K562 (cell line): ENCODE results near the gene ZMYND8. TPM values are rescaled to one million over a fixed set of nuclear protein-coding genes. Genes with fewer than 3 reads are reported as not detected.

Experiments used
- BACH1 ChIP-seq: fragments of 200-800 bp; sonication (Bioruptor generic); IDR thresholded peaks from 2 replicates; pipeline ENCODE4 v1.6.1; 2016; ENCODE audit warnings: missing genetic modification characterization, missing compliant biosample characterization
- DIDO1 ChIP-seq: fragments of 450-650 bp; IDR thresholded peaks from 2 replicates; pipeline ENCODE4 v1.6.1; 2016; ENCODE audit warnings: low read depth, missing biosample characterization, missing genetic modification characterization
- HEY1 ChIP-seq: fragments of 250-450 bp; sonication (Bioruptor Pico); IDR thresholded peaks from 2 replicates; pipeline ENCODE4 v1.5.0; 2020; ENCODE audit warnings: mild to moderate bottlenecking, moderate library complexity, borderline replicate concordance
- MTA2 ChIP-seq: fragments of 450-650 bp; IDR thresholded peaks from 2 replicates; pipeline ENCODE4 v1.6.1; 2016; ENCODE audit warnings: low read depth
- MYC ChIP-seq, 2 experiments: fragments of 250-450 bp in 1 of 2; sonication (Bioruptor Pico) in 1 of 2; IDR thresholded peaks; 2 replicates each; pipeline versions ENCODE4 v1.5.1 to v1.6.1; 2012 to 2021; ENCODE audit warnings: low read depth in 2 of 2, borderline replicate concordance in 1 of 2, improper control_type of control experiment in 1 of 2, low read length in 1 of 2, mild to moderate bottlenecking in 1 of 2, moderate library complexity in 1 of 2
- NFATC3 ChIP-seq: fragments of 450-650 bp; IDR thresholded peaks from 2 replicates; pipeline ENCODE4 v1.6.1; 2017; ENCODE audit warnings: mild to moderate bottlenecking
- TRIM28 ChIP-seq: fragments of 450-650 bp; IDR thresholded peaks from 2 replicates; pipeline ENCODE4 v1.6.1; 2017
- ZNF197 ChIP-seq: fragments of 200-800 bp; sonication (Bioruptor generic); IDR thresholded peaks from 2 replicates; pipeline ENCODE4 v1.6.1; 2016; ENCODE audit warnings: low read depth, missing genetic modification characterization, missing compliant biosample characterization
- polyA plus RNA-seq, 8 experiments: library from polyadenylated mRNA; depleted of rRNA in 4 of 8; stranded (reverse) in 5 of 8; unstranded in 3 of 8; fragments of >200 nt; fragmentation: Nextera tagmentation in 2 of 8; fragmentation: Illumina TruSeq in 1 of 8; extraction: Ambion mirVana in 2 of 8; extraction: Trizol in 1 of 8; gene quantifications; 2 replicates each; pipeline versions ENCODE4 v1.2.1 to v1.2.3, GENCODE V29; 2011 to 2014; ENCODE audit warnings: inconsistent platforms in 1 of 8, missing spikeins in 1 of 8
- total RNA-seq, 7 experiments: library from RNA; depleted of rRNA in 6 of 7; stranded (reverse); fragments of >200 nt in 6 of 7; fragmentation: Illumina TruSeq in 2 of 7; extraction: Trizol in 2 of 7; gene quantifications; 2 replicates each; pipeline versions ENCODE4 v1.2.1 to v1.2.3, GENCODE V29; 2011 to 2021; ENCODE audit warnings: low replicate concordance in 1 of 7
- TF ChIP-seq, protein P1 (sequence below), 2 experiments: fragments of 450-650 bp in 1 of 2; sonication (generic) in 1 of 2; formaldehyde crosslinking in 1 of 2; IDR thresholded peaks; 2 replicates each; pipeline versions ENCODE4 v1.7.1 to v1.9.0; 2016 to 2022; ENCODE audit warnings: inconsistent platforms in 1 of 2, mild to moderate bottlenecking in 1 of 2, missing genetic modification reagents in 1 of 2
- TF ChIP-seq, protein P2 (sequence below): fragments of 450-650 bp; formaldehyde crosslinking; IDR thresholded peaks from 2 replicates; pipeline ENCODE4 v1.4.0; 2022; ENCODE audit warnings: missing genetic modification characterization
- TF ChIP-seq, protein P3 (sequence below): fragments of 450-650 bp; IDR thresholded peaks from 2 replicates; pipeline ENCODE4 v1.6.1; 2017; ENCODE audit warnings: antibody characterized with exemption, mild to moderate bottlenecking

ZMYND8 gene
- total and polyA plus RNA-seq, 9 of the 15 experiments (the other 6 are each of a cell fraction or from before 2014, with no cell fraction given) = 31.8 to 148 (median 71.9) TPM

- TF ChIP-seq, protein P1, sequence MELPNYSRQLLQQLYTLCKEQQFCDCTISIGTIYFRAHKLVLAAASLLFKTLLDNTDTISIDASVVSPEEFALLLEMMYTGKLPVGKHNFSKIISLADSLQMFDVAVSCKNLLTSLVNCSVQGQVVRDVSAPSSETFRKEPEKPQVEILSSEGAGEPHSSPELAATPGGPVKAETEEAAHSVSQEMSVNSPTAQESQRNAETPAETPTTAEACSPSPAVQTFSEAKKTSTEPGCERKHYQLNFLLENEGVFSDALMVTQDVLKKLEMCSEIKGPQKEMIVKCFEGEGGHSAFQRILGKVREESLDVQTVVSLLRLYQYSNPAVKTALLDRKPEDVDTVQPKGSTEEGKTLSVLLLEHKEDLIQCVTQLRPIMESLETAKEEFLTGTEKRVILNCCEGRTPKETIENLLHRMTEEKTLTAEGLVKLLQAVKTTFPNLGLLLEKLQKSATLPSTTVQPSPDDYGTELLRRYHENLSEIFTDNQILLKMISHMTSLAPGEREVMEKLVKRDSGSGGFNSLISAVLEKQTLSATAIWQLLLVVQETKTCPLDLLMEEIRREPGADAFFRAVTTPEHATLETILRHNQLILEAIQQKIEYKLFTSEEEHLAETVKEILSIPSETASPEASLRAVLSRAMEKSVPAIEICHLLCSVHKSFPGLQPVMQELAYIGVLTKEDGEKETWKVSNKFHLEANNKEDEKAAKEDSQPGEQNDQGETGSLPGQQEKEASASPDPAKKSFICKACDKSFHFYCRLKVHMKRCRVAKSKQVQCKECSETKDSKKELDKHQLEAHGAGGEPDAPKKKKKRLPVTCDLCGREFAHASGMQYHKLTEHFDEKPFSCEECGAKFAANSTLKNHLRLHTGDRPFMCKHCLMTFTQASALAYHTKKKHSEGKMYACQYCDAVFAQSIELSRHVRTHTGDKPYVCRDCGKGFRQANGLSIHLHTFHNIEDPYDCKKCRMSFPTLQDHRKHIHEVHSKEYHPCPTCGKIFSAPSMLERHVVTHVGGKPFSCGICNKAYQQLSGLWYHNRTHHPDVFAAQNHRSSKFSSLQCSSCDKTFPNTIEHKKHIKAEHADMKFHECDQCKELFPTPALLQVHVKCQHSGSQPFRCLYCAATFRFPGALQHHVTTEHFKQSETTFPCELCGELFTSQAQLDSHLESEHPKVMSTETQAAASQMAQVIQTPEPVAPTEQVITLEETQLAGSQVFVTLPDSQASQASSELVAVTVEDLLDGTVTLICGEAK (IDR thresholded peaks at IDR 0.05) = peak; percentile 49; the same call in 1 of the 2 replicates
- TF ChIP-seq, protein P1 (CRISPR knock-in tag; IDR thresholded peaks at IDR 0.05) = no peak
- TF ChIP-seq MYC (IDR thresholded peaks at IDR 0.05; ENCODE audit: low read depth, low read length) (peak; percentile 67; the same call in 1 of the 2 replicates), MYC (CRISPR knock-in tag; IDR thresholded peaks at IDR 0.05; ENCODE audit: borderline replicate concordance, low read depth) (no peak), BACH1 (tag) (peak; percentile 86), ZNF197 (CRISPR knock-in tag) (0 out of 2 replicates have a peak, but pooled peaks have one; percentile 56), MTA2 (peak; percentile 87), TRIM28 (peak; percentile 80), HEY1 (CRISPR knock-in tag) (peak; percentile 7; the same call in 1 of the 2 replicates), DIDO1 (tag) (0 out of 2 replicates have a peak, but pooled peaks have one; percentile 24), NFATC3 (no peak; the same call in 1 of the 2 replicates)
- TF ChIP-seq, protein P2, sequence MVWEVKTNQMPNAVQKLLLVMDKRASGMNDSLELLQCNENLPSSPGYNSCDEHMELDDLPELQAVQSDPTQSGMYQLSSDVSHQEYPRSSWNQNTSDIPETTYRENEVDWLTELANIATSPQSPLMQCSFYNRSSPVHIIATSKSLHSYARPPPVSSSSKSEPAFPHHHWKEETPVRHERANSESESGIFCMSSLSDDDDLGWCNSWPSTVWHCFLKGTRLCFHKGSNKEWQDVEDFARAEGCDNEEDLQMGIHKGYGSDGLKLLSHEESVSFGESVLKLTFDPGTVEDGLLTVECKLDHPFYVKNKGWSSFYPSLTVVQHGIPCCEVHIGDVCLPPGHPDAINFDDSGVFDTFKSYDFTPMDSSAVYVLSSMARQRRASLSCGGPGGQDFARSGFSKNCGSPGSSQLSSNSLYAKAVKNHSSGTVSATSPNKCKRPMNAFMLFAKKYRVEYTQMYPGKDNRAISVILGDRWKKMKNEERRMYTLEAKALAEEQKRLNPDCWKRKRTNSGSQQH (CRISPR knock-in tag) = peak; percentile 90
- TF ChIP-seq, protein P3, sequence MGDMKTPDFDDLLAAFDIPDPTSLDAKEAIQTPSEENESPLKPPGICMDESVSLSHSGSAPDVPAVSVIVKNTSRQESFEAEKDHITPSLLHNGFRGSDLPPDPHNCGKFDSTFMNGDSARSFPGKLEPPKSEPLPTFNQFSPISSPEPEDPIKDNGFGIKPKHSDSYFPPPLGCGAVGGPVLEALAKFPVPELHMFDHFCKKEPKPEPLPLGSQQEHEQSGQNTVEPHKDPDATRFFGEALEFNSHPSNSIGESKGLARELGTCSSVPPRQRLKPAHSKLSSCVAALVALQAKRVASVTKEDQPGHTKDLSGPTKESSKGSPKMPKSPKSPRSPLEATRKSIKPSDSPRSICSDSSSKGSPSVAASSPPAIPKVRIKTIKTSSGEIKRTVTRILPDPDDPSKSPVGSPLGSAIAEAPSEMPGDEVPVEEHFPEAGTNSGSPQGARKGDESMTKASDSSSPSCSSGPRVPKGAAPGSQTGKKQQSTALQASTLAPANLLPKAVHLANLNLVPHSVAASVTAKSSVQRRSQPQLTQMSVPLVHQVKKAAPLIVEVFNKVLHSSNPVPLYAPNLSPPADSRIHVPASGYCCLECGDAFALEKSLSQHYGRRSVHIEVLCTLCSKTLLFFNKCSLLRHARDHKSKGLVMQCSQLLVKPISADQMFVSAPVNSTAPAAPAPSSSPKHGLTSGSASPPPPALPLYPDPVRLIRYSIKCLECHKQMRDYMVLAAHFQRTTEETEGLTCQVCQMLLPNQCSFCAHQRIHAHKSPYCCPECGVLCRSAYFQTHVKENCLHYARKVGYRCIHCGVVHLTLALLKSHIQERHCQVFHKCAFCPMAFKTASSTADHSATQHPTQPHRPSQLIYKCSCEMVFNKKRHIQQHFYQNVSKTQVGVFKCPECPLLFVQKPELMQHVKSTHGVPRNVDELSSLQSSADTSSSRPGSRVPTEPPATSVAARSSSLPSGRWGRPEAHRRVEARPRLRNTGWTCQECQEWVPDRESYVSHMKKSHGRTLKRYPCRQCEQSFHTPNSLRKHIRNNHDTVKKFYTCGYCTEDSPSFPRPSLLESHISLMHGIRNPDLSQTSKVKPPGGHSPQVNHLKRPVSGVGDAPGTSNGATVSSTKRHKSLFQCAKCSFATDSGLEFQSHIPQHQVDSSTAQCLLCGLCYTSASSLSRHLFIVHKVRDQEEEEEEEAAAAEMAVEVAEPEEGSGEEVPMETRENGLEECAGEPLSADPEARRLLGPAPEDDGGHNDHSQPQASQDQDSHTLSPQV = peak; percentile 94
Measured at GRCh38 chr20:47330933-47331708, 25.4 kb downstream of the ZMYND8 start (continued).
